Activated T-helper 17 cell treated with anti-CD3 and anti-CD28 coated beads, Interleukin-2, amount 50 U/mL, for 72 hours (primary cell): ENCODE measurements around the gene TTLL8. TPM values are rescaled to one million over a fixed set of nuclear protein-coding genes. Genes with fewer than 3 reads are reported as not detected.

Experiments
- ATAC-seq: fragments of 150-1000 bp; cut with Tn5 transposase; replicated peaks from 2 replicates; pipeline ENCODE4 v1.10.0; 2021; ENCODE audit warnings: mild to moderate bottlenecking, moderate library complexity
- H3K27ac Mint-ChIP-seq: one replicate; pipeline ENCODE4 v1.8.0; 2022; ENCODE audit warnings: mixed read lengths
- H3K27me3 Mint-ChIP-seq: one replicate; pipeline ENCODE4 v1.8.0; 2022; ENCODE audit warnings: mixed read lengths
- H3K36me3 Mint-ChIP-seq: one replicate; pipeline ENCODE4 v1.8.0; 2022; ENCODE audit warnings: low read depth, mild to moderate bottlenecking, mixed read lengths
- H3K4me1 Mint-ChIP-seq: one replicate; pipeline ENCODE4 v1.8.0; 2022; ENCODE audit warnings: mixed read lengths
- H3K4me3 Mint-ChIP-seq: one replicate; pipeline ENCODE4 v1.8.0; 2022; ENCODE audit warnings: mild to moderate bottlenecking, mixed read lengths
- H3K9me3 Mint-ChIP-seq: one replicate; pipeline ENCODE4 v1.8.0; 2022; ENCODE audit warnings: mixed read lengths
- total RNA-seq, 2 donors: library from RNA; stranded (reverse); gene quantifications; one replicate each; pipeline ENCODE4 v1.2.3, GENCODE V29; 2022

The TTLL8 gene
- total RNA-seq, 2 donors from 2014 or later = not detected

GRCh38 chr22:50060441-50061140 lies 2.5 kb upstream of the TTLL8 start:
- Mint-ChIP-seq H3K36me3 (no peaks in the 10 kb centered on the region), H3K27me3 (peaks cover 12% of the 10 kb centered on the region)
- ATAC-seq = no peak

GRCh38 chr22:50059881-50060262 lies 1.8 kb upstream of the TTLL8 start:
- no peak overlapping the region for H3K4me3 Mint-ChIP-seq

More at GRCh38 chr22:50060441-50061140, 2.5 kb upstream of the TTLL8 start:
- H3K4me3 Mint-ChIP-seq = no peak overlapping the region
- no peaks in the 10 kb centered on the region for H3K4me1 Mint-ChIP-seq
- H3K27ac Mint-ChIP-seq = no peak overlapping the region
- no peaks in the 10 kb centered on the region for H3K9me3 Mint-ChIP-seq

GRCh38 chr22:50058906-50059880 lies 1.1 kb upstream of the TTLL8 start:
- no peaks in the 10 kb centered on the region for H3K9me3 Mint-ChIP-seq
- no peak overlapping the region for H3K27ac Mint-ChIP-seq
- no peaks in the 10 kb centered on the region for H3K4me1 Mint-ChIP-seq
- ATAC-seq = no peak
- no peak overlapping the region for H3K4me3 Mint-ChIP-seq
- H3K27me3 Mint-ChIP-seq = peaks cover 16% of the 10 kb centered on the region
- no peaks in the 10 kb centered on the region for H3K36me3 Mint-ChIP-seq

More at GRCh38 chr22:50059881-50060262, 1.8 kb upstream of the TTLL8 start:
- Mint-ChIP-seq H3K27me3 (peaks cover 14% of the 10 kb centered on the region), H3K9me3 (no peaks in the 10 kb centered on the region), H3K36me3 (no peaks in the 10 kb centered on the region), H3K4me1 (no peaks in the 10 kb centered on the region), H3K27ac (no peak overlapping the region)
- no peak for ATAC-seq

GRCh38 chr22:50057278-50058060 lies 629 bp downstream of the TTLL8 start:
- H3K4me3 Mint-ChIP-seq = no peak overlapping the region
- H3K4me1 Mint-ChIP-seq = no peaks in the 10 kb centered on the region
- peaks cover 20% of the 10 kb centered on the region for H3K27me3 Mint-ChIP-seq
- H3K36me3 Mint-ChIP-seq = no peaks in the 10 kb centered on the region
- no peaks in the 10 kb centered on the region for H3K9me3 Mint-ChIP-seq
- H3K27ac Mint-ChIP-seq = no peak overlapping the region
- ATAC-seq = no peak

GRCh38 chr22:50056214-50056972 lies 1.7 kb downstream of the TTLL8 start:
- no peaks in the 10 kb centered on the region for H3K36me3 Mint-ChIP-seq
- no peak for ATAC-seq
- no peaks in the 10 kb centered on the region for H3K9me3 Mint-ChIP-seq
- H3K27ac Mint-ChIP-seq = no peak overlapping the region
- H3K27me3 Mint-ChIP-seq = peaks cover 20% of the 10 kb centered on the region
- H3K4me3 Mint-ChIP-seq = no peak overlapping the region
- no peaks in the 10 kb centered on the region for H3K4me1 Mint-ChIP-seq

- no peak overlapping the region for H3K4me3 Mint-ChIP-seq
- no peaks in the 10 kb centered on the region for H3K4me1 Mint-ChIP-seq
- no peak for ATAC-seq
- H3K9me3 Mint-ChIP-seq = no peaks in the 10 kb centered on the region
- H3K36me3 Mint-ChIP-seq = no peaks in the 10 kb centered on the region
- H3K27me3 Mint-ChIP-seq = peaks cover 12% of the 10 kb centered on the region
- H3K27ac Mint-ChIP-seq = no peak overlapping the region
Observed at GRCh38 chr22:50053861-50054260, 4.2 kb downstream of the TTLL8 start.

- no peaks in the 10 kb centered on the region for H3K4me1 Mint-ChIP-seq
- no peaks in the 10 kb centered on the region for H3K36me3 Mint-ChIP-seq
- no peak for ATAC-seq
- peaks cover 8% of the 10 kb centered on the region for H3K27me3 Mint-ChIP-seq
- H3K9me3 Mint-ChIP-seq = no peaks in the 10 kb centered on the region
- H3K4me3 Mint-ChIP-seq = no peak overlapping the region
- H3K27ac Mint-ChIP-seq = no peak overlapping the region
Observed at GRCh38 chr22:50051930-50052329, 6.2 kb downstream of the TTLL8 start.

GRCh38 chr22:50049299-50050195 lies 8.6 kb downstream of the TTLL8 start:
- Mint-ChIP-seq H3K4me1 (no peaks in the 10 kb centered on the region), H3K27me3 (peaks cover 6% of the 10 kb centered on the region)

GRCh38 chr22:50048836-50049235 lies 9.3 kb downstream of the TTLL8 start:
- no peaks in the 10 kb centered on the region for H3K9me3 Mint-ChIP-seq
- no peak for ATAC-seq
- no peak overlapping the region for H3K4me3 Mint-ChIP-seq
- H3K36me3 Mint-ChIP-seq = no peaks in the 10 kb centered on the region
- no peak overlapping the region for H3K27ac Mint-ChIP-seq
- peaks cover under 1% of the 10 kb centered on the region for H3K27me3 Mint-ChIP-seq
- H3K4me1 Mint-ChIP-seq = no peaks in the 10 kb centered on the region

More at GRCh38 chr22:50049299-50050195, 8.6 kb downstream of the TTLL8 start:
- ATAC-seq = no peak
- no peaks in the 10 kb centered on the region for H3K36me3 Mint-ChIP-seq
- H3K9me3 Mint-ChIP-seq = no peaks in the 10 kb centered on the region
- H3K27ac Mint-ChIP-seq = no peak overlapping the region
- no peak overlapping the region for H3K4me3 Mint-ChIP-seq

- Mint-ChIP-seq H3K9me3 (no peaks in the 10 kb centered on the region), H3K4me3 (no peak overlapping the region), H3K27me3 (peaks cover 6% of the 10 kb centered on the region), H3K36me3 (no peaks in the 10 kb centered on the region), H3K4me1 (peaks cover 4% of the 10 kb centered on the region), H3K27ac (no peak overlapping the region)
- no peak for ATAC-seq
Observed at GRCh38 chr22:50048061-50048765, 9.9 kb downstream of the TTLL8 start.

- Mint-ChIP-seq H3K4me3 (no peak overlapping the region), H3K36me3 (no peaks in the 10 kb centered on the region), H3K27me3 (peaks cover 11% of the 10 kb centered on the region), H3K9me3 (no peaks in the 10 kb centered on the region), H3K4me1 (peaks cover 4% of the 10 kb centered on the region), H3K27ac (no peak overlapping the region)
- ATAC-seq = no peak
Observed at GRCh38 chr22:50047346-50047745, 10.8 kb downstream of the TTLL8 start.

GRCh38 chr22:50046481-50047245 lies 11.4 kb downstream of the TTLL8 start:
- H3K27me3 Mint-ChIP-seq = peaks cover 15% of the 10 kb centered on the region
- ATAC-seq = no peak
- peaks cover 4% of the 10 kb centered on the region for H3K4me1 Mint-ChIP-seq
- H3K9me3 Mint-ChIP-seq = no peaks in the 10 kb centered on the region
- no peak overlapping the region for H3K4me3 Mint-ChIP-seq
- H3K36me3 Mint-ChIP-seq = no peaks in the 10 kb centered on the region
- no peak overlapping the region for H3K27ac Mint-ChIP-seq
